ENCODE data around the gene RTN4RL2.

RTN4RL2 gene

GRCh38 chr11:57424792-57425564 is 35.4 kb upstream of the RTN4RL2 start:
- Histone ChIP-seq H3K9ac (ENCODE audit: low read length) (no peak overlapping the region), H3K27me3 (ENCODE audit: control insufficient read depth, insufficient read depth, low read length) (peaks cover 18% of the 10 kb centered on the region), H3K4me3 (ENCODE audit: low read length) (no peak overlapping the region), H3K36me3 (ENCODE audit: control insufficient read depth, low read depth, low read length) (peaks cover 10% of the 10 kb centered on the region), H3K4me1 (ENCODE audit: control insufficient read depth, low read depth, low read length) (peaks cover 12% of the 10 kb centered on the region), H3K27ac (ENCODE audit: low read length) (no peak overlapping the region), H3K9me3 (ENCODE audit: control insufficient read depth, low read depth, low read length) (no peaks in the 10 kb centered on the region)

GRCh38 chr11:57425565-57426438 is 34.5 kb upstream of the RTN4RL2 start:
- Histone ChIP-seq H3K27me3 (ENCODE audit: control insufficient read depth, insufficient read depth, low read length) (peaks cover 18% of the 10 kb centered on the region), H3K36me3 (ENCODE audit: control insufficient read depth, low read depth, low read length) (peaks cover 10% of the 10 kb centered on the region), H3K4me3 (ENCODE audit: low read length) (peak overlapping the region; percentile 69), H3K9me3 (ENCODE audit: control insufficient read depth, low read depth, low read length) (no peaks in the 10 kb centered on the region), H3K4me1 (ENCODE audit: control insufficient read depth, low read depth, low read length) (peaks cover 12% of the 10 kb centered on the region), H3K27ac (ENCODE audit: low read length) (no peak overlapping the region), H3K9ac (ENCODE audit: low read length) (peak overlapping the region; percentile 60)

GRCh38 chr11:57426439-57426928 is 33.8 kb upstream of the RTN4RL2 start:
- H3K27ac ChIP-seq (ENCODE audit: low read length) = no peak overlapping the region

GRCh38 chr11:57426929-57427726 is 33.2 kb upstream of the RTN4RL2 start, which contains the start of gene SLC43A3:
Gene SLC43A3 (minus strand): TSS chr11:57427121. CDS start chr11:57426172, 949 bp downstream.
- Histone ChIP-seq H3K4me3 (ENCODE audit: low read length) (peak within 1 kb of the TSS; percentile 69), H3K9me3 (ENCODE audit: control insufficient read depth, low read depth, low read length) (no peaks in the 10 kb centered on the region), H3K27me3 (ENCODE audit: control insufficient read depth, insufficient read depth, low read length) (peaks cover 18% of the 10 kb centered on the region), H3K27ac (ENCODE audit: low read length) (no peak within 1 kb of the TSS), H3K36me3 (ENCODE audit: control insufficient read depth, low read depth, low read length) (peaks cover 8% of the 10 kb centered on the region), H3K4me1 (ENCODE audit: control insufficient read depth, low read depth, low read length) (peaks cover 12% of the 10 kb centered on the region), H3K9ac (ENCODE audit: low read length) (peak within 1 kb of the TSS; percentile 60)

More at GRCh38 chr11:57426439-57426928, 33.8 kb upstream of the RTN4RL2 start:
- Histone ChIP-seq H3K4me1 (ENCODE audit: control insufficient read depth, low read depth, low read length) (peaks cover 12% of the 10 kb centered on the region), H3K9me3 (ENCODE audit: control insufficient read depth, low read depth, low read length) (no peaks in the 10 kb centered on the region), H3K9ac (ENCODE audit: low read length) (peak overlapping the region; percentile 60), H3K36me3 (ENCODE audit: control insufficient read depth, low read depth, low read length) (peaks cover 10% of the 10 kb centered on the region), H3K4me3 (ENCODE audit: low read length) (peak overlapping the region; percentile 69), H3K27me3 (ENCODE audit: control insufficient read depth, insufficient read depth, low read length) (peaks cover 18% of the 10 kb centered on the region)

- Histone ChIP-seq H3K36me3 (ENCODE audit: control insufficient read depth, low read depth, low read length) (peaks cover 5% of the 10 kb centered on the region), H3K27me3 (ENCODE audit: control insufficient read depth, insufficient read depth, low read length) (peaks cover 18% of the 10 kb centered on the region), H3K9me3 (ENCODE audit: control insufficient read depth, low read depth, low read length) (no peaks in the 10 kb centered on the region), H3K4me1 (ENCODE audit: control insufficient read depth, low read depth, low read length) (peaks cover 12% of the 10 kb centered on the region), H3K4me3 (ENCODE audit: low read length) (no peak overlapping the region), H3K9ac (ENCODE audit: low read length) (no peak overlapping the region), H3K27ac (ENCODE audit: low read length) (no peak overlapping the region)
These were observed 32.6 kb upstream of the RTN4RL2 start for GRCh38 chr11:57427727-57428082.

GRCh38 chr11:57428643-57429042 is 31.7 kb upstream of the RTN4RL2 start:
- H3K4me3 ChIP-seq (ENCODE audit: low read length) = no peak overlapping the region
- H3K27ac ChIP-seq (ENCODE audit: low read length) = no peak overlapping the region
- no peaks in the 10 kb centered on the region for H3K9me3 ChIP-seq (ENCODE audit: control insufficient read depth, low read depth, low read length)
- H3K27me3 ChIP-seq (ENCODE audit: control insufficient read depth, insufficient read depth, low read length) = peaks cover 18% of the 10 kb centered on the region
- H3K36me3 ChIP-seq (ENCODE audit: control insufficient read depth, low read depth, low read length) = peaks cover 2% of the 10 kb centered on the region
- no peak overlapping the region for H3K9ac ChIP-seq (ENCODE audit: low read length)
- peaks cover 12% of the 10 kb centered on the region for H3K4me1 ChIP-seq (ENCODE audit: control insufficient read depth, low read depth, low read length)

GRCh38 chr11:57429946-57430345 is 30.4 kb upstream of the RTN4RL2 start:
- Histone ChIP-seq H3K27ac (ENCODE audit: low read length) (no peak overlapping the region), H3K4me1 (ENCODE audit: control insufficient read depth, low read depth, low read length) (peaks cover 12% of the 10 kb centered on the region), H3K36me3 (ENCODE audit: control insufficient read depth, low read depth, low read length) (peaks cover 2% of the 10 kb centered on the region), H3K9me3 (ENCODE audit: control insufficient read depth, low read depth, low read length) (no peaks in the 10 kb centered on the region), H3K9ac (ENCODE audit: low read length) (no peak overlapping the region), H3K4me3 (ENCODE audit: low read length) (no peak overlapping the region), H3K27me3 (ENCODE audit: control insufficient read depth, insufficient read depth, low read length) (peaks cover 18% of the 10 kb centered on the region)

- Histone ChIP-seq H3K27me3 (ENCODE audit: control insufficient read depth, insufficient read depth, low read length) (peaks cover 17% of the 10 kb centered on the region), H3K36me3 (ENCODE audit: control insufficient read depth, low read depth, low read length) (no peaks in the 10 kb centered on the region), H3K9me3 (ENCODE audit: control insufficient read depth, low read depth, low read length) (no peaks in the 10 kb centered on the region), H3K4me3 (ENCODE audit: low read length) (no peak overlapping the region), H3K27ac (ENCODE audit: low read length) (no peak overlapping the region), H3K9ac (ENCODE audit: low read length) (no peak overlapping the region), H3K4me1 (ENCODE audit: control insufficient read depth, low read depth, low read length) (peaks cover 10% of the 10 kb centered on the region)
These were observed 29.4 kb upstream of the RTN4RL2 start for GRCh38 chr11:57430952-57431351.

- H3K27me3 ChIP-seq (ENCODE audit: control insufficient read depth, insufficient read depth, low read length) = peaks cover 9% of the 10 kb centered on the region
- H3K27ac ChIP-seq (ENCODE audit: low read length) = no peak overlapping the region
- no peak overlapping the region for H3K9ac ChIP-seq (ENCODE audit: low read length)
- no peak overlapping the region for H3K4me3 ChIP-seq (ENCODE audit: low read length)
- no peaks in the 10 kb centered on the region for H3K9me3 ChIP-seq (ENCODE audit: control insufficient read depth, low read depth, low read length)
- H3K4me1 ChIP-seq (ENCODE audit: control insufficient read depth, low read depth, low read length) = peaks cover 3% of the 10 kb centered on the region
- H3K36me3 ChIP-seq (ENCODE audit: control insufficient read depth, low read depth, low read length) = no peaks in the 10 kb centered on the region
These were observed 28.2 kb upstream of the RTN4RL2 start for GRCh38 chr11:57432149-57432561.

GRCh38 chr11:57432714-57433163 is 27.6 kb upstream of the RTN4RL2 start:
- H3K4me3 ChIP-seq (ENCODE audit: low read length) = no peak overlapping the region
- H3K36me3 ChIP-seq (ENCODE audit: control insufficient read depth, low read depth, low read length) = no peaks in the 10 kb centered on the region
- no peak overlapping the region for H3K9ac ChIP-seq (ENCODE audit: low read length)
- H3K4me1 ChIP-seq (ENCODE audit: control insufficient read depth, low read depth, low read length) = no peaks in the 10 kb centered on the region
- no peak overlapping the region for H3K27ac ChIP-seq (ENCODE audit: low read length)
- H3K27me3 ChIP-seq (ENCODE audit: control insufficient read depth, insufficient read depth, low read length) = peaks cover 9% of the 10 kb centered on the region
- H3K9me3 ChIP-seq (ENCODE audit: control insufficient read depth, low read depth, low read length) = no peaks in the 10 kb centered on the region

Measured in iPS-18a (cell line).